IMR-90 (cell line): ENCODE measurements around the gene ASH1L.

Experiments
- NFE2L2 ChIP-seq: fragments of 150-350 bp; IDR thresholded peaks from 2 replicates; pipeline ENCODE4 v1.6.1; 2016; ENCODE audit warnings: low read depth, mild to moderate bottlenecking, low read length
- TF ChIP-seq, protein P1 (sequence below): conservative IDR thresholded peaks from 2 replicates; pipeline ENCODE4 v1.5.1; 2012; ENCODE audit warnings: mild to moderate bottlenecking, low read depth, low read length, improper control_type of control experiment

DNA sequence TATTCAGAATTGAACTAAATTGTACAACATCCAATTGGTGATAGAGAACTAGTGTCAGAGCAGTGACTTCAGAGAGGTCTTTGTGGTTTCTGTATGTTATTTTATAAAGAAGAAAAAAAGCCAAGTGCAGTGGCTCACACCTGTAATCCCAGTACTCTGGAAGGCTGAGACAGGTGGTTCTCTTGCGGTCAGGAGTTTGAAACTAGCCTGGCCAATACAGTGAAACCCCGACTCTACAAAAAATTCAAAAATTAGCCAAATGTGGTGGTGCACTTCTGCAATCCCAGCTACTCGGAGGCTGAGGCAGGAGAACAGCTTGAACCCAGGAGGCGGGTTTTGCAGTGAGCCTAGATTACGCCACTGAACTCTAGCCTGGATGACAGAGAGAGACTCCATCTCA, 90.7 kb downstream of the ASH1L start:
- TF ChIP-seq, protein P1, sequence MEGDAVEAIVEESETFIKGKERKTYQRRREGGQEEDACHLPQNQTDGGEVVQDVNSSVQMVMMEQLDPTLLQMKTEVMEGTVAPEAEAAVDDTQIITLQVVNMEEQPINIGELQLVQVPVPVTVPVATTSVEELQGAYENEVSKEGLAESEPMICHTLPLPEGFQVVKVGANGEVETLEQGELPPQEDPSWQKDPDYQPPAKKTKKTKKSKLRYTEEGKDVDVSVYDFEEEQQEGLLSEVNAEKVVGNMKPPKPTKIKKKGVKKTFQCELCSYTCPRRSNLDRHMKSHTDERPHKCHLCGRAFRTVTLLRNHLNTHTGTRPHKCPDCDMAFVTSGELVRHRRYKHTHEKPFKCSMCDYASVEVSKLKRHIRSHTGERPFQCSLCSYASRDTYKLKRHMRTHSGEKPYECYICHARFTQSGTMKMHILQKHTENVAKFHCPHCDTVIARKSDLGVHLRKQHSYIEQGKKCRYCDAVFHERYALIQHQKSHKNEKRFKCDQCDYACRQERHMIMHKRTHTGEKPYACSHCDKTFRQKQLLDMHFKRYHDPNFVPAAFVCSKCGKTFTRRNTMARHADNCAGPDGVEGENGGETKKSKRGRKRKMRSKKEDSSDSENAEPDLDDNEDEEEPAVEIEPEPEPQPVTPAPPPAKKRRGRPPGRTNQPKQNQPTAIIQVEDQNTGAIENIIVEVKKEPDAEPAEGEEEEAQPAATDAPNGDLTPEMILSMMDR: no peak
- TF ChIP-seq NFE2L2: no peak
